ENCODE measurements around the gene ZNF433.
A peak's percentile ranks its signal among the peaks of the same experiment; 100 is the strongest.

ZNF433 gene

DNA sequence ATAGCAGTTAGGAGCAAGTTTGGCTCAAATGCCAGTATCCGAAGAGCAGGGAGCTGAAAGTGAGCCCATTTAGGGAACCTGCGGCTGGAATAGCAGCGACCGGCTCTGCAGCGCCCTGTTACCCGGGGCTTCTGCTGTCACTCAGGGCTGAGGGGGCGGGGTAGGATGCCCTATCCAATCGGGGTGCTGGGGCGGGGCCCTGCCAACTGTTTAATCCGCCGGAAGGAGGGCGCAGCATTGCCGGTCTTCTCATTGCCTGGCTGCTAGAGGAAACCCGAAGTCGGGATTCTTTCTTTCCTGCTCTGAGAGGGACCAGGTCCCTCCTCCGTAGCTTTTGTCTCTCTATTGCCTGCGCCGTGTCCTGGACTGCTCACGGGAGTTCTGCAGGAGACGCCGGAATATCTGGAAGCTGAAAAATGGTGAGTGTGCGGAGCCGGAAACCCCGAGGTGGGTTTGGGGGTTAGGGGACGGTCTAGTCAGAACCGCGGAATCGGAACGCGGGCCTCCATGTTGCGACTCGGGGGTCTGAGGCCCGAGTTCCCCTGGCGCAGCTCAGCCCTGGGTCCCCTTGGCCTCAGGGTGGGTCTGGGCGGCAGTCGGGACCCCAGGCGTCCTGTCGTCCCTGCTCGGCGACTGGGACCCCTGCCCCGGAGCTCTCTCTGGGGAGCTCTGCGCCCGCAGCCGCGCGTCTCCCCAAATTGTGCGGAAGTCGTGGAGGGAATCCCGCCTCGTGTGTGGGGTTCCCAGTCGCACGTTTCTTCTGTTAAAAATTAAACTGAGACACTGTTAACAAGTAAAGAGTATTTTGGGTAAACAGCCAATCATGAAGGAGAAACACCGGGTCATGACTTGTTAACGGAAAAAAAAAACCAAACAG is 47.8 kb downstream of the ZNF433 start:
- DNase-seq = peak; percentile 97

DNA sequence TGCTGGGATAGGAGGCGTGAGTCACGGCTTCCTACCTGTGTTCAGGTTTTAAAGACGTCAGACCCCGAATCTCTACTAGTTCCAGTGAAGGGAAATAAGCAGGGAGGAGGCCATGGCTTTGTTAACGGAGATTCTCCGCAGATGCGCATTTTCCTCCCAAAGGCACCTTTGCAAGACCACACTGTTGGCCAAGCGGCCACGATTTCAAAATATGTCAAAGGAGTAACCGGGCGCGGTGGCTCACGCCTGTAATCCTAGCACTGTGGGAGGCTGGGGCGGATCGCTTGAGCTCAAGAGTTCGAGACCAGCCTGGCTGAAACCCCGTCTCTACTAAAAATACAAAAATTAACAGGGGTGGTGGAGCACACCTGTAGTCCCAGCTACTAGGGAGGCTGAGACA is 48.7 kb downstream of the ZNF433 start:
- no peak for DNase-seq

DNA sequence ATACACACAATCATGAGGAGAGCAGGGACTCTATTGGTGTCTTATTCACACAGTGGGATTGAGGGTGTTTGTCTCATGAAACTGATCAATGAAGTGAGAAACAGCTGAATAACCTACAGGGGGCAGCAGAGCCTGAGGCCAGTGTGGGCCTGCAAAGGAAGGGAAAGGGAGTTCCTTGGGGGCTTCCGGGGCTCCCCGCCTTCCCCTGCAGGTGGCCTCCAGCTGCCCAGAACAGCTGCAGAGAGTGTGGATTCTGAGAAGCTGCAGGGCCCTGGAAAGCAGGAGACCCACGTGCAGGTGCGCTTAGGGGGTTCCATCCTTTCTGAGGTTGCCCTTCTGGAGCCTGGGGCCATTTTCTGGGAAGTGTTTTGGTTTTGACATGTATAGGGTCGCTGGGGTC is 50.5 kb downstream of the ZNF433 start:
- no peak for DNase-seq

DNA sequence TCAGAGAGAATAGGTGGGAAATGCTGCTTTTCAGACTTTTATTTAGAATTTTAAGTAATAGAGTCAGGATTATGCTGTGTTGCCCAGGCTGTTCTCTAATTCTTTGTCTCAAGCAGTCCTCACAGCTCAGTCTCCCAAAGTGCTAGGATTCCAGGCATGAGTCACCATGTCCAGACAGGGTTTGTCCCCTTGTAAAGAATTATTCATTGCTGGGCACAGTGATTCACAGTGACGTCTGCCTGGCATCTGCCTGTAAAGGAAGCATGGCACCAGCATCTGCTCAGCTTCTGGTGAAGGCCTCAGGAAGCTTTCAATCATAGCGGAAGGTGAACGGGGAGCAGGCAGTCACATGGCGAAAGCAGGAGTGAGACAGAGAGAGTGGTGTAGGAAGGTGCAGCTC is 53.0 kb downstream of the ZNF433 start:
- no peak for DNase-seq

DNA sequence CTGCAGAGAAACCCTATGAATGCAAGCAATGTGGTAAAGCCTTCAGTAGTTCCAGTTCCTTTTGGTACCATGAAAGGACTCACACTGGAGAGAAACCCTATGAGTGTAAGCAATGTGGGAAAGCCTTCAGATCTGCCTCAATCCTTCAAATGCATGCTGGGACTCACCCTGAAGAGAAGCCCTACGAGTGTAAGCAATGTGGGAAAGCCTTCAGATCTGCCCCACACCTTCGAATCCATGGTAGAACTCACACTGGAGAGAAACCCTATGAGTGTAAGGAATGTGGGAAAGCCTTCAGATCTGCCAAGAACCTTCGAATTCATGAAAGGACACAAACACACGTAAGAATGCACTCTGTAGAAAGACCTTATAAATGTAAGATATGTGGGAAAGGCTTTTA is 56.0 kb downstream of the ZNF433 start:
- no peak for DNase-seq

DNA sequence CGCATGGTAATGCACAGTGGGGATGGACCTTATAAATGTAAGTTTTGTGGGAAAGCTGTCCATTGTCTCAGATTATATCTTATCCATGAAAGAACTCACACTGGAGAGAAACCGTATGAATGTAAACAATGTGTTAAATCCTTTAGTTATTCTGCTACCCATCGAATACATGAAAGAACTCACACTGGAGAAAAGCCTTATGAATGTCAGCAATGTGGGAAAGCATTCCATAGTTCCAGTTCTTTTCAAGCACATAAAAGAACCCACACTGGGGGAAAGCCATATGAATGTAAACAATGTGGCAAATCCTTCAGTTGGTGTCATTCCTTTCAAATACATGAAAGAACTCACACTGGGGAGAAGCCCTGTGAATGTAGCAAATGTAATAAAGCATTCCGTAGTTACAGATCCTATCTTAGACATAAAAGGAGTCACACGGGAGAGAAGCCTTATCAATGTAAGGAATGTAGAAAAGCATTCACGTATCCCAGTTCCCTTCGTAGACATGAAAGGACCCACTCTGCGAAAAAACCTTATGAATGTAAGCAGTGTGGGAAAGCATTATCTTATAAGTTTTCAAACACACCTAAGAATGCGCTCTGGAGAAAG is 56.9 kb downstream of the ZNF433 start:
- no peak for DNase-seq

DNA sequence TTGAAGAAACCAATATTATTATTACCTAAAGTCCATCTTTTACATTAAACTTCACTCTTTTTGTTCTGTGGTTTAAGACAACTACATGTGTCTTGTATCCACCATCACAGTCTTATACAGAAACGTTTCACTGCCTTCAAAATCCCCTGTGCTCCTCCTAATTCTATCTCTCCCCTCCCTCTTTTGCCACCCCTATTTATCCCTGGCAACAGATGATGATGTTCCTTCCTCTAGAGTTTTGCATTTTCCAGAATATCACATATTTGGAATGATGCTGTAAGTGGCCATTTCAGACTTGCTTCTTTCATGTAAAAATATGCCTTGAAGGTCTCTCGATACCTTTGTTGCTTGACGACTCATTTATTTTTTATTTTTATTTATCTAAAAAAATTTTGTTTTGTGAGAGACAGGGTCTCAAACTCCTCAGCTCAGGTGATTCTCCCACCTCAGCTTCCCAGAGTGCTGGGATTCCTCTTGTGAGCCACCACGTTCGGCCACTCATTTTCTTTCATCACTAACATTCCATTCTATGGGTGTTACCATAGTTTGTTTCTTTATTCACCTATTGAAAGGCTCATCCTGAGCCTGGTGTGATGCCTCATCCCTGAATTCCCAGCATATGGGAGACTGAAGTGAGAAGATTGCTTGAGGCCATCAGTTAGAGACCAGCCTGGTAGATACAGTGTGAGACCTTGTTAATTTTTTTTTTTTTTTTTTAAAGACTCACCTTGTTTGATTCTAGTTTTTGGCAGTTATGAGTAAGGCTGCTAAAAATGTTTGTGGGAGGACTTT is 62.3 kb downstream of the ZNF433 start:
- DNase-seq = no peak

DNA sequence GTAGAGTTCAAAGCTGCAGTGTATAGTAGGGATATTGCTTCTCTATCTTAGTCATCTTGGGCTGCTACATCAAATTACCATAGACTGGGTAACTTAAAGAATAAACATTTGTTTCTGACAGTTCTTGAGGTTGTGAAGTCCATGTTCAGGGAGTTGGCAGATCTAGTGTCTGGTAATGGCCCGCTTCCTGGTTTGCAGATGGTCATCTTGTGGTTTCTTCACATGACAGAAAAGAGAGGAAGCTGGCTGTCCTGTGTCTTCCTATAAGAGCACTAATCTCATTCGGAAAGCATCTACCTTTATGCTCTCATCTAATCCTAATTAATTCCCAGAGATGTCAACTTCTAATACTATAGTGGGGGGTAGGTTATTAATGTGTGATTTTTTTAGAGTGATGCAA is 64.4 kb downstream of the ZNF433 start:
- peak; percentile 73 for DNase-seq

DNA sequence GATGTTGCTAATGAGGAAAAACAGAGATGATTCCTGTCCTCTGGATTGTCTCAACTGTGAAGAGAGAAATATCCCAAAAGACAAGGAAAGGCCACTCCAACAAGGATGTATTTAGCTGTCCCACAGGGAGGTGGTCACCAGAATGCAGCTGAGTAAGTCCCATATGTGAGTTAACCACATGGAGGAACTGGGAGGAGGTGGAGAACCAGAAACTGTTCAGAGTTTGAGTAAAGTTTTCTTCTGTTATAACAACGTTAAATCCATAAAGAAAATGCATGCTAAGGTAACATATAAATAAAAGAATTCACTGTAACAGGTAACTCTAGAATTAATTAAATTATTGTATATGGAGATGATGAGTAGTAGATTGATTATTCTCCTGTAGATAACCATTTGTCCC is 65.3 kb downstream of the ZNF433 start:
- peak; percentile 10 for DNase-seq

DNA sequence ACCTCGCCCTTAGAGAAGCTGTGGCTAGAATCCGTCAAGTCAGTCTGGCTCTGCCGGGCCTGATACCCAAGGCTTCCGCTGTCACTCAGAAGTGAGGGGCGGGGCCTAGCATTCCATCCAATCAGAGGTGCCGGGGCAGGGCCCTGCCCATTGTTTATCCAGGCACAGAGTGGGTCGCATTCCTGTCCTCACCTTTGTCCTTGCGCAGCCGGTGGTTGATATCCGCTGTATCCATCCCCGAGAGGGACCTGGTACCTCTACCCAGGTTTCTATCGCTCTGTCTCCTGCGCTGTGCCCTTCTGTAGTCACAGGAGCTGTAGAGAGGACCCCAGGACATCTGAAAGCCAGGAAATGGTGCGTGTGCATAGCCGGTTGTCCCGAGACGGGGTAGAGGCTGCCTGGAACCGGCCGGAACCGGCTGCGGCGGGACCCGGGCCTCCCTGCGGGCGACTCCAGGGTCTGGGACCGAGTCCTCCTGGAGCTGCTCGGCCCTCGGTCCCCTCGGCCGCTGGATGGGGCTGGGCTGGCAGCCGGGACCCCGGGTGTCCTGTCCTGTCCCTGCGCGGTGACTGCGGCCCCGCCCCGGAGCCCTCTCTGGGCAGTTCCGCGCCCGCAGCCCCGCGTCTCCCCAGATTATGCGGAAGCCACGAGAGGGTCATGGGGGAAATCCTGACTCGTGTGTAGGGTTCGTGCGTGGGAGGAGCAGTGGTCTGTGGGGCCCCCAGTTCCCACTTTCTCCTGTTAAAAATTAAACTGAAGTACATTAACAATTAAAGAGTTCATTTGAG is 70.4 kb downstream of the ZNF433 start, which contains the start of gene ZNF763:
Gene ZNF763, plus strand, starts transcription at position 183 of the 788 bp plus-strand sequence. Its CDS starts 169 bp downstream, at position 352.
- DNase-seq = peak; percentile 93

Measured in inflammatory macrophage treated with lipopolysaccharide for 4 hours (primary cell).